HG03103 (cell line): ENCODE data around the gene TFPI2.

Experiments used
- ATAC-seq: cut with Tn5 transposase; IDR thresholded peaks from one replicate; pipeline ENCODE4 v1.9.1; 2021; ENCODE audit warnings: low read depth; ENCODE audit not compliant: unreplicated experiment

TFPI2 gene

DNA sequence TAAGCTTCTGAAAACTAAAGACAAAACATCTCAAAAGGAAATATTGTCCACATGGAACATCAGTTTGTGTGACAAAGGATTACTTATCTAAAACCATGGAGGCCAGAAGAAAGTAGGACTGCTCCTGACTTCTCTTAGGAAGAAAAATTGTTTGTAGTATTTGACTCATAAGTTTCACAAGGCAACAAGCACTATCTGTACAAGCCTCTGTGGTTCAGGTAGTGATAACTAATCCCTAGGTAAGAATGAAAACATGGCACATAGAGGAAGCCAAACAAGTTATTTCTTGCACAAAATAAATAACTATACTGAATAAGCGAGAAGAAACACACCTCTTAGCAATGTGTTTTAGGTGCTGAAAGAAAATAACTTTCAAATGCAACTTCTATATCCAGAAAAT lies 30.3 kb downstream of the TFPI2 start:
- no peak for ATAC-seq

- ATAC-seq = no peak
Observed at GRCh38 chr7:93858857-93859256, 31.7 kb downstream of the TFPI2 start.

DNA sequence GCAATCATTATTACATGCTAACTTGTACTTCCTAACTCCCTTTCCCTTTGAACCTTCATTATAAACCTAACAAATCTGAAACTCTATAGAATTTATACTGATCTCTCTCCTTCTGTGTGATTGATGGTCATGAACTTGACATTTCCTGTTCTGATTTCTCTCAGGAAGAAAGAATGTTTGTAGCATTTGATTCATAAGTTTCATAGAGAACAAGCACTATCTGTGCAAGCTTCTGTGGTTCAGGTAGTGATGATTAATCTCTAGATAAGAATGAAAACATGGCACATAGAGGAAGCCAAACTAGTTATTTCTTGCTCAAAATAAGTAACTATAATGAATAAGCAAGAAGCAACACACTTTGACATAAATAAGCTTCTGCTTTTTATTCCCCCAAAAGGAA lies 34.2 kb downstream of the TFPI2 start:
- no peak for ATAC-seq

- no peak for ATAC-seq
Observed at GRCh38 chr7:93855797-93856196, 34.8 kb downstream of the TFPI2 start.

GRCh38 chr7:93854480-93854879 lies 36.1 kb downstream of the TFPI2 start:
- ATAC-seq = no peak

GRCh38 chr7:93851536-93851935 lies 39.0 kb downstream of the TFPI2 start:
- no peak for ATAC-seq

GRCh38 chr7:93843260-93843659 lies 47.3 kb downstream of the TFPI2 start:
- no peak for ATAC-seq

- no peak for ATAC-seq
Observed at GRCh38 chr7:93838966-93839365, 51.6 kb downstream of the TFPI2 start.

DNA sequence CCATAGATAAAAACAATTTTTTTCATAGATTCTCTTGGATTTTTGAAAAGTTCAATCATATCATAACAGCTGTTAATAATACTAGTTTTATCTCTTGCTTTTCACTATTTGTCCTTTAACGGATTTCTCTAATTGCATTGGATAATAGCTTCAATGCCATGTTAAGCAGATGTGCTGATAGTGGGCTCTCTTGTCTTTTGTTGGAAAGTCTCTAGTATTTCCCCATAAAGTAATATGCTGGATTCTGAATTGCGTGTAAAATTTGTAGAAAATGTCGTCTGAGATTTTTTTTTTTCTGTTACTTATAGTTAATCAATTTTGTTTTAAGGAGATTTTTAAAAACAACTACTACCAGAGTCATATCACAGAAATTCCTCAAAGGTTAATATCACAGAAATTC lies 53.3 kb downstream of the TFPI2 start:
- no peak for ATAC-seq

DNA sequence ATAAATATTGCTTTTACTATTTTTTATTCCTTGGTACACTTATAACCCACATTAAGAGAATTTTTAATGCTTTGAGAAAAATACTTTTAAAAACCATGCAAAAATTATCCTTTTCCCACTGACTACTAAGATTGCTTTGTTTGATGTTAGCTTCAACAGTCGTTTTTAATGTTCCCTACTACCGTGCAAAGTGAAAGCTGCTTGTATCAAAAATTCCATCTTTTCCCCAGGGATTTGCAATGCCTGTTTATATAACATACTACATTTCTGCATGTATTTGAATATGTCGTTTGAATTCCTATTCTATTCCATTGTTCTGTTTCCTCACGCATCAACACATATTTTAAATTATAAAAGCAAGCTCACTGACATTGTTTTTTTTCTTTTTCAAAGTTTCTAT lies 54.4 kb downstream of the TFPI2 start:
- no peak for ATAC-seq

DNA sequence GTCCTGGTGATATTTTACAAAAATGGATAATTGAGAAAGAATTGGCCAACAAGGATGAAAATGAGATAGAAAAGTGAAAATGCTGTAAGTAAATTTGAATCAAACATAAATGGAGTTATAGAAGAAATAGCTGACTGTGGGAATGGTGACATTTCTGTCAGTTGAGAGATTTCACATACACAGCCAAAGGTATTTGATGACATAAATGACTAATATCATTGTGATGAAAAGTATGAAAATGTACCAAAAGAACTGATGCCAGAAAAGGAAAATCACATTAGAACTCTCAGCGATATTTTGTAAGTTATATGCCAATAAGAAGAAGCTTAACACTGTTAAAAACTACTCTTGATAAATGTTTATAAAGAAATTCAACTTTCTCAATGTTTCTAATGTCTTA lies 54.9 kb downstream of the TFPI2 start:
- no peak for ATAC-seq
